Nephron progenitor cell (in vitro differentiated cells): ENCODE results near the gene E2F6.

Source experiments
- DNase-seq: peaks from one replicate; pipeline ENCODE4 v3.0.0; 2021
- H3K27ac Mint-ChIP-seq: 2 replicates; pipeline ENCODE4 v1.8.0; 2021; ENCODE audit warnings: mild to moderate bottlenecking, moderate library complexity, mixed read lengths
- H3K27me3 Mint-ChIP-seq: 2 replicates; pipeline ENCODE4 v1.8.0; 2021; ENCODE audit warnings: mild to moderate bottlenecking, low read depth, mixed read lengths; ENCODE audit not compliant: poor library complexity
- H3K36me3 Mint-ChIP-seq: 2 replicates; pipeline ENCODE4 v1.8.0; 2021; ENCODE audit warnings: low read depth, mixed read lengths
- H3K4me1 Mint-ChIP-seq: 2 replicates; pipeline ENCODE4 v1.8.0; 2021; ENCODE audit warnings: mixed read lengths
- H3K4me3 Mint-ChIP-seq: 2 replicates; pipeline ENCODE4 v1.8.0; 2021; ENCODE audit warnings: mild to moderate bottlenecking, moderate library complexity, mixed read lengths
- H3K9me3 Mint-ChIP-seq: 2 replicates; pipeline ENCODE4 v1.8.0; 2021; ENCODE audit warnings: mild to moderate bottlenecking, moderate library complexity, mixed read lengths
- CTCF ChIP-seq: fragments of 200-600 bp; sonication (generic); IDR thresholded peaks from 2 replicates; pipeline ENCODE4 v1.5.0; 2021; ENCODE audit warnings: antibody characterized with exemption

The E2F6 gene

GRCh38 chr2:11414372-11415124, 51.4 kb downstream of the E2F6 start:
- Mint-ChIP-seq H3K27me3 (peaks cover 6% of the 10 kb centered on the region), H3K9me3 (peaks cover 28% of the 10 kb centered on the region), H3K4me1 (peaks cover 28% of the 10 kb centered on the region), H3K27ac (peak overlapping the region; percentile 84), H3K36me3 (peaks cover 8% of the 10 kb centered on the region), H3K4me3 (no peak overlapping the region)
- DNase-seq = no peak
- no peak for TF ChIP-seq CTCF

- Mint-ChIP-seq H3K4me1 (peaks cover 37% of the 10 kb centered on the region), H3K36me3 (no peaks in the 10 kb centered on the region), H3K4me3 (no peak overlapping the region), H3K9me3 (peaks cover 16% of the 10 kb centered on the region), H3K27ac (no peak overlapping the region), H3K27me3 (peaks cover 6% of the 10 kb centered on the region)
- no peak for DNase-seq
- no peak for TF ChIP-seq CTCF
These were observed 53.5 kb downstream of the E2F6 start for GRCh38 chr2:11412449-11412810.

- no peak overlapping the region for H3K27ac Mint-ChIP-seq
- peak; percentile 46 for DNase-seq
- H3K9me3 Mint-ChIP-seq = peaks cover 11% of the 10 kb centered on the region
- no peak overlapping the region for H3K4me3 Mint-ChIP-seq
- TF ChIP-seq CTCF = peak; percentile 71
- H3K4me1 Mint-ChIP-seq = peaks cover 43% of the 10 kb centered on the region
- H3K27me3 Mint-ChIP-seq = peaks cover 6% of the 10 kb centered on the region
- no peaks in the 10 kb centered on the region for H3K36me3 Mint-ChIP-seq
These were observed 54.1 kb downstream of the E2F6 start for GRCh38 chr2:11411768-11412448.

- H3K4me3 Mint-ChIP-seq = no peak overlapping the region
- DNase-seq = no peak
- H3K36me3 Mint-ChIP-seq = no peaks in the 10 kb centered on the region
- H3K9me3 Mint-ChIP-seq = peaks cover 6% of the 10 kb centered on the region
- H3K4me1 Mint-ChIP-seq = peaks cover 49% of the 10 kb centered on the region
- H3K27ac Mint-ChIP-seq = no peak overlapping the region
- TF ChIP-seq CTCF = no peak
- peaks cover 6% of the 10 kb centered on the region for H3K27me3 Mint-ChIP-seq
These were observed 54.7 kb downstream of the E2F6 start for GRCh38 chr2:11411244-11411643.

- no peak for TF ChIP-seq CTCF
- H3K27me3 Mint-ChIP-seq = peaks cover 6% of the 10 kb centered on the region
- no peak overlapping the region for H3K27ac Mint-ChIP-seq
- H3K4me3 Mint-ChIP-seq = no peak overlapping the region
- DNase-seq = no peak
- H3K36me3 Mint-ChIP-seq = no peaks in the 10 kb centered on the region
- no peaks in the 10 kb centered on the region for H3K9me3 Mint-ChIP-seq
- H3K4me1 Mint-ChIP-seq = peaks cover 59% of the 10 kb centered on the region
These were observed 55.9 kb downstream of the E2F6 start for GRCh38 chr2:11410101-11410500.

GRCh38 chr2:11409572-11409959, 56.4 kb downstream of the E2F6 start:
- Mint-ChIP-seq H3K27me3 (peaks cover 3% of the 10 kb centered on the region), H3K9me3 (no peaks in the 10 kb centered on the region), H3K36me3 (no peaks in the 10 kb centered on the region), H3K4me3 (no peak overlapping the region), H3K27ac (no peak overlapping the region), H3K4me1 (peaks cover 59% of the 10 kb centered on the region)
- TF ChIP-seq CTCF = no peak
- DNase-seq = no peak
